ENCODE measurements around the gene MGME1.

Gene MGME1

GRCh38 chr20:18031888-18032509 lies 63.2 kb downstream of the MGME1 start:
- DNase-seq = no peak

GRCh38 chr20:18032977-18033892 lies 64.4 kb downstream of the MGME1 start:
- DNase-seq = no peak

- no peak for DNase-seq
These were observed 65.2 kb downstream of the MGME1 start for GRCh38 chr20:18034039-18034438.

- no peak for DNase-seq
These were observed 70.2 kb downstream of the MGME1 start for GRCh38 chr20:18039063-18039462.

All from stimulated activated CD4-positive, alpha-beta T cell treated with anti-CD3 and anti-CD28 coated beads, Interleukin-4, amount 100 ng/mL, for 24 hours (primary cell).